ENCODE results near the gene ITGA5. TPM values are rescaled to one million over a fixed set of nuclear protein-coding genes. Genes with fewer than 3 reads are reported as not detected.
"Not testable (repeated sequence)": the region's sequence is repeated elsewhere in the genome, so short reads cannot be mapped to it uniquely, and the experiment has no call there.

Gene ITGA5
- polyA plus RNA-seq, 2 donors = 20.0 to 42.8 TPM

DNA sequence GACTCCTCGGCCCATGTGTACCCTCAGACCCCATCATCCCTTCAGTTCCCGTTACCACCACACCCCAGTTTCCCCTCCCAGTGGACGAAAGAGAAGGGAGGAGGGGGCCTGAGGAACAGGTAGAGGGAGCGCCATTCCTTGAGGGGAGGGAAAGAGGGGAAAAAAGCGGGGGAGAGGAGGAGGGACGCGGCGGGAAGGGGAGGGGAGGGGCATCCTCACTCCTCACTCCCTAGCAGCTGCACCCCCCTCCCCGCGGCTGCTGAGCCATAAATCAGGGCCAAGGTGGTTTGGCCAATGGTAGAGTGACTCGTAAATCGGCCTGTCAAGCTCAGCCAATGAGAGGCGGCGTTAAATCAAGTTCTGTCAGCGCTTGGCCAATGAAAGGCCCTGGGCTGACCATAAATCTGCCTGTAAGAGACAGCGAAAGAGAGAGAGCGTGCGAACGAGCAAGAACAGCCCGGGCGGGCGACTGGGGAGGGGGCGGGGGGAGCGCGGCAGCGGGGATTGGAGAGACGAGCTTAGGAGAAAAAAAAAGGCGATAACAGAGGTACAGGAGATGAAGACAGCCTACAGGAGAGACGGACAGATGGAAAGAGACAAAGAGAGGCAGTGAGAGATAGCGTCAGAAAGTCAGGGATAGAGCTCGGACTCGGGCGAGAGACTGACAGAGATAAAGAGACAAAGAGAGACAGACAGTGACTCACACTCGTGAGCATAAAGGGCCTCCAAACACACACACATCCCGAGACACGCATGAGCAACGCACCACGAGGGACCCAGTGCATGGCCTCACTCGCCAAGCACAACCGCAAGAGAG is 59.9 kb downstream of the ITGA5 start:
- 1 to 2% methylated on average over 39 to 40 of the region's 40 CpGs for WGBS, 2 donors

GRCh38 chr12:54358191-54358944 is 60.7 kb downstream of the ITGA5 start:
- Histone ChIP-seq H3K36me3 (ENCODE audit: control insufficient read depth in 2 of 2, insufficient read depth in 2 of 2, low read length in 1 of 2) (no peaks in the 10 kb centered on the region), H3K27me3 (ENCODE audit: control insufficient read depth in 1 of 2, insufficient read depth in 2 of 2, low read length in 2 of 2) (no peaks in the 10 kb centered on the region), H3K27ac (ENCODE audit: low read depth in 2 of 2, low read length in 1 of 2) (peak overlapping the region; percentile 77 to 89), H3K4me1 (ENCODE audit: control insufficient read depth in 2 of 2, insufficient read depth in 2 of 2, low read length in 1 of 2) (no peaks in the 10 kb centered on the region), H3K9me3 (ENCODE audit: control insufficient read depth in 2 of 2, insufficient read depth in 1 of 2, low read depth in 1 of 2, low read length in 1 of 2) (no peaks in the 10 kb centered on the region), H3K4me3 (ENCODE audit: low read depth in 1 of 2, low read length in 2 of 2) (peak overlapping the region; percentile 66 to 72)
- 7 to 8% methylated on average over 15 of the region's 15 CpGs for WGBS, 2 donors

More for the DNA sequence above, 59.9 kb downstream of the ITGA5 start:
- Histone ChIP-seq H3K27me3 (ENCODE audit: control insufficient read depth in 1 of 2, insufficient read depth in 2 of 2, low read length in 2 of 2) (no peaks in the 10 kb centered on the region), H3K9me3 (ENCODE audit: control insufficient read depth in 2 of 2, insufficient read depth in 1 of 2, low read depth in 1 of 2, low read length in 1 of 2) (no peaks in the 10 kb centered on the region), H3K36me3 (ENCODE audit: control insufficient read depth in 2 of 2, insufficient read depth in 2 of 2, low read length in 1 of 2) (no peaks in the 10 kb centered on the region), H3K4me3 (ENCODE audit: low read depth in 1 of 2, low read length in 2 of 2) (peak overlapping the region; percentile 66 to 72), H3K27ac (ENCODE audit: low read depth in 2 of 2, low read length in 1 of 2) (peak overlapping the region; percentile 78 to 89), H3K4me1 (ENCODE audit: control insufficient read depth in 2 of 2, insufficient read depth in 2 of 2, low read length in 1 of 2) (no peaks in the 10 kb centered on the region)

DNA sequence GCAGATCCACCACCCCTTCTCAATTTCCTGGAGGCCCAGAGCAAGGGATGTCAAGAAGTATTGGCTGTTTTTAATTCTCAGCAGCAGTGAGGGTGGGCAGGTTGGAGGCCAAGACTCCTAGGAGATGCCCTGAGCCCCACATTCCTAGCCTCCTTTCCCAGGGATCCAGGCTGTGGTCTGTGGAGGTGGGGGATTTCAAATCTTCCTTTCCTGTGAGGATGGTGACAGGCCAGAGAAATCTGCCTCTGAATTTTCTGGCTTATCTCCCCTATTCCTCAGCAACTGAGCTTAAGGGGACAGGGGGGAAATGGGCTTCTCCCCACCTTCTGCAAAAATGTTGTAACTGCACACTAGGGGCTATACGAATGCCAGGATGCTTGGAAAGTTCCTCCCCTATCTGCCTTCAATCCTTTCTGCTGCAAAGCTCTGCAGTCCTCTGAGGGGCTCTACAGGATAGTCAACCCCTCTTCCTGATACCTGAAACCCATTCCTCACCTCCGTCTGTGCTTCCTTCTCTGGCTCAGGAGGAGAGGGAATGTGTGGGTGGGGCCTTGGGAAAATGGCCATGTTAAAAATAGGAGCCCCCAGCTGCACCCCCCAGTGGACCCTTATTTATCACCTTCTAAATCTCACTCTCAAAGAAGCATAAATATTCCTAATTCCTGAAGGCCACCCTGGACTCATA is 61.4 kb downstream of the ITGA5 start:
- no peaks in the 10 kb centered on the region for H3K4me1 ChIP-seq (ENCODE audit: control insufficient read depth in 2 of 2, insufficient read depth in 2 of 2, low read length in 1 of 2)
- WGBS, 2 donors = 58 to 91% methylated on average over 2 of the region's 2 CpGs
- H3K27me3 ChIP-seq (ENCODE audit: control insufficient read depth in 1 of 2, insufficient read depth in 2 of 2, low read length in 2 of 2) = no peaks in the 10 kb centered on the region
- H3K4me3 ChIP-seq (ENCODE audit: low read depth in 1 of 2, low read length in 2 of 2) = no peak overlapping the region
- peak overlapping the region in 1 of 2 donors; percentile 26 for H3K27ac ChIP-seq (ENCODE audit: low read depth in 2 of 2, low read length in 1 of 2)
- no peaks in the 10 kb centered on the region for H3K36me3 ChIP-seq (ENCODE audit: control insufficient read depth in 2 of 2, insufficient read depth in 2 of 2, low read length in 1 of 2)
- H3K9me3 ChIP-seq (ENCODE audit: control insufficient read depth in 2 of 2, insufficient read depth in 1 of 2, low read depth in 1 of 2, low read length in 1 of 2) = no peaks in the 10 kb centered on the region

DNA sequence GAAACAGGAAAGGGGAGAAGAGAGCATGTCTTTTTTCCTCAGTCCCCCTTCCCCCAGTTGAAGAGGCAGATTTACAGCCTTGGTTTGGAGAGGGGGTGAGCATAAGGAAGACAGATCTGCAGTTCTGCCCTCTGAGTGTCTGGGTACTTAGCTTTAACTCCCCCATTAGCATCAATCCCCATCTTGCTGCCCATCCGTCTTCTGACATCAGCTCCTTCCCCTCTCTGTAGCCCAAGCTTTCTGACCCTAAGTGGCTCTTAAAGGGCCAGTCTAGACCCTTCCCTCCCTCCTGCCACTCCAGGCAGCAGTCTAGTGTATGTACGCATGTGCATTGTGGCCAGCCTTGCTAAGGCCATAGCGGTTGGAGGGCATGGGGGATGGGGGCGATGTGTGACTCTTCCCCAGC is 62.1 kb downstream of the ITGA5 start:
- 87 to 91% methylated on average over 4 of the region's 4 CpGs for WGBS, 2 donors
- Histone ChIP-seq H3K4me3 (ENCODE audit: low read depth in 1 of 2, low read length in 2 of 2) (no peak overlapping the region), H3K36me3 (ENCODE audit: control insufficient read depth in 2 of 2, insufficient read depth in 2 of 2, low read length in 1 of 2) (no peaks in the 10 kb centered on the region), H3K27ac (ENCODE audit: low read depth in 2 of 2, low read length in 1 of 2) (no peak overlapping the region), H3K4me1 (ENCODE audit: control insufficient read depth in 2 of 2, insufficient read depth in 2 of 2, low read length in 1 of 2) (peaks cover 0 to 2% of the 10 kb centered on the region in 2 donors), H3K9me3 (ENCODE audit: control insufficient read depth in 2 of 2, insufficient read depth in 1 of 2, low read depth in 1 of 2, low read length in 1 of 2) (no peaks in the 10 kb centered on the region), H3K27me3 (ENCODE audit: control insufficient read depth in 1 of 2, insufficient read depth in 2 of 2, low read length in 2 of 2) (no peaks in the 10 kb centered on the region)

- no peak overlapping the region for H3K27ac ChIP-seq (ENCODE audit: low read depth in 2 of 2, low read length in 1 of 2)
- peaks cover 0 to 3% of the 10 kb centered on the region in 2 donors for H3K4me1 ChIP-seq (ENCODE audit: control insufficient read depth in 2 of 2, insufficient read depth in 2 of 2, low read length in 1 of 2)
- no peaks in the 10 kb centered on the region for H3K9me3 ChIP-seq (ENCODE audit: control insufficient read depth in 2 of 2, insufficient read depth in 1 of 2, low read depth in 1 of 2, low read length in 1 of 2)
- WGBS, 2 donors = 80 to 82% methylated on average over 3 of the region's 3 CpGs
- H3K4me3 ChIP-seq (ENCODE audit: low read depth in 1 of 2, low read length in 2 of 2) = no peak overlapping the region
- H3K27me3 ChIP-seq (ENCODE audit: control insufficient read depth in 1 of 2, insufficient read depth in 2 of 2, low read length in 2 of 2) = no peaks in the 10 kb centered on the region
- no peaks in the 10 kb centered on the region for H3K36me3 ChIP-seq (ENCODE audit: control insufficient read depth in 2 of 2, insufficient read depth in 2 of 2, low read length in 1 of 2)
These were observed 62.8 kb downstream of the ITGA5 start for GRCh38 chr12:54356228-54356627.

DNA sequence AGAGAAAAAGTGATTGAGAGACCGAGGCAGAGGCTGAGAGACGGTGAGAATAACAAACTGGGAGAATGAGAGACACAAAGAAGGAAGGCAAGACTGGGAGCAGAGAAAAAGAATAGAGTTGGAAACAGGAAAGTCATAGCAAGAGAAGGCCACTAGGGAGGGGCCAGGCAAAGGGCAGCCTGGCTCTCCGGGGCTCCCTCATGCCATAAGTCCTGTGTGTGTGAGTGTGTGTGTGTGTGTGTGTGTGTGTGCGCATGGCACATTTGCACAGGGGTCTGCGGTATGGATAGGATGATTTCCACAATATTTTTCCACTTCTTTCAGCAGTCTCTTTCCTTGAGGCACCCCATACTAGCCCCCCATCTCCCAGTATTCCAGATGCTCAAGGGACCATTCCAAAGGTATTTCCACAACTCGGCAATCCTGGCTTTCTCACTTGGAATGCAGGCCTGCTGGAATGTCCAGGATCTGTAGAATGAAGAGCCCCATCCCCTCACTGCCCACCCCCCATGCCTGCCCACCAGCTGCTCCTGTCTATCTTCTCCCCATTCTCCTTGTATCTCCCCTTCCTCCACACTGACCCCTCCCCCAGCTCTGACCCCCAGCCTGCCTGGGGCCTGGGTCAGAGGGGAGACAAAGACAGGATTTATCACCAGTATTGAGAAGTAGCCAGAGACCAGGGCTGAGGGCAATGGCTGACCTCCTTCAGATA is 63.8 kb downstream of the ITGA5 start:
- Histone ChIP-seq H3K4me1 (ENCODE audit: control insufficient read depth in 2 of 2, insufficient read depth in 2 of 2, low read length in 1 of 2) (peaks cover 0 to 3% of the 10 kb centered on the region in 2 donors), H3K9me3 (ENCODE audit: control insufficient read depth in 2 of 2, insufficient read depth in 1 of 2, low read depth in 1 of 2, low read length in 1 of 2) (no peaks in the 10 kb centered on the region), H3K27me3 (ENCODE audit: control insufficient read depth in 1 of 2, insufficient read depth in 2 of 2, low read length in 2 of 2) (no peaks in the 10 kb centered on the region), H3K27ac (ENCODE audit: low read depth in 2 of 2, low read length in 1 of 2) (no peak overlapping the region), H3K36me3 (ENCODE audit: control insufficient read depth in 2 of 2, insufficient read depth in 2 of 2, low read length in 1 of 2) (peaks cover 0 to 5% of the 10 kb centered on the region in 2 donors), H3K4me3 (ENCODE audit: low read depth in 1 of 2, low read length in 2 of 2) (no peak overlapping the region)
- WGBS, 2 donors = 76 to 81% methylated on average over 6 of the region's 6 CpGs

GRCh38 chr12:54354271-54354670 is 64.8 kb downstream of the ITGA5 start:
- WGBS, 2 donors = 74 to 81% methylated on average over 7 of the region's 7 CpGs
- not testable (repeated sequence) for H3K4me1 ChIP-seq (ENCODE audit: control insufficient read depth in 2 of 2, insufficient read depth in 2 of 2, low read length in 1 of 2); H3K9me3 ChIP-seq (ENCODE audit: control insufficient read depth in 2 of 2, insufficient read depth in 1 of 2, low read depth in 1 of 2, low read length in 1 of 2); H3K27me3 ChIP-seq (ENCODE audit: control insufficient read depth in 1 of 2, insufficient read depth in 2 of 2, low read length in 2 of 2); H3K27ac ChIP-seq (ENCODE audit: low read depth in 2 of 2, low read length in 1 of 2); H3K4me3 ChIP-seq (ENCODE audit: low read depth in 1 of 2, low read length in 2 of 2)
- H3K36me3 ChIP-seq (ENCODE audit: control insufficient read depth in 2 of 2, insufficient read depth in 2 of 2, low read length in 1 of 2) = peaks cover 3 to 11% of the 10 kb centered on the region in 2 donors

- H3K4me1 ChIP-seq (ENCODE audit: control insufficient read depth in 2 of 2, insufficient read depth in 2 of 2, low read length in 1 of 2) = peaks cover 0 to 3% of the 10 kb centered on the region in 2 donors
- no peaks in the 10 kb centered on the region for H3K27me3 ChIP-seq (ENCODE audit: control insufficient read depth in 1 of 2, insufficient read depth in 2 of 2, low read length in 2 of 2)
- H3K9me3 ChIP-seq (ENCODE audit: control insufficient read depth in 2 of 2, insufficient read depth in 1 of 2, low read depth in 1 of 2, low read length in 1 of 2) = no peaks in the 10 kb centered on the region
- WGBS, 2 donors = 31 to 36% methylated on average over 1 of the region's 1 CpG
- H3K27ac ChIP-seq (ENCODE audit: low read depth in 2 of 2, low read length in 1 of 2) = peak overlapping the region; percentile 32 to 63
- H3K4me3 ChIP-seq (ENCODE audit: low read depth in 1 of 2, low read length in 2 of 2) = no peak overlapping the region
- H3K36me3 ChIP-seq (ENCODE audit: control insufficient read depth in 2 of 2, insufficient read depth in 2 of 2, low read length in 1 of 2) = peaks cover 7 to 11% of the 10 kb centered on the region in 2 donors
These were observed 65.9 kb downstream of the ITGA5 start for GRCh38 chr12:54352891-54353874.

All from esophagus (tissue), 2 donors.